ENCODE results near the gene PAFAH2.
"Not testable (repeated sequence)": the region's sequence is repeated elsewhere in the genome, so short reads cannot be mapped to it uniquely, and the experiment has no call there.

Gene PAFAH2

DNA sequence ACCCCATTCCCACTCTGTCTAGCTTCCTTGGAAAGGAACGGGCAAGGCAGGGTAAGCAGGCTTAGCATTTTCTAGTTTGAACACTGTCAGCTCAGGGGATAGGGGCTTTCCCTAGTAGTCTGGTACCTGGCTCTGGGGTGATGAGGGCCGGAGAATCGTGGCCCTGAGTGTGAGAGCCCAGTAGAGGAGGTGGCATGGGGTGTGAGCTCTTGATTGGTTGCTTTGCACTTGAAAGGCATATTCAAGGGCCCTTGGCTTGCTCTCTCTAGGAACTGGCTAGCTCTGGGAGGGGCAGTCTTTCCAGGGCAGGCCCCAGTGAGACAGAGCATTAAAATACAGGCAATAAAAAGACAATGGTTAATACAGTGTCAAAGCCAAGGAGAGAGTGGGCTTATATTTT lies 13.0 kb upstream of the PAFAH2 start:
- no peak for DNase-seq (ENCODE audit: low read depth)

DNA sequence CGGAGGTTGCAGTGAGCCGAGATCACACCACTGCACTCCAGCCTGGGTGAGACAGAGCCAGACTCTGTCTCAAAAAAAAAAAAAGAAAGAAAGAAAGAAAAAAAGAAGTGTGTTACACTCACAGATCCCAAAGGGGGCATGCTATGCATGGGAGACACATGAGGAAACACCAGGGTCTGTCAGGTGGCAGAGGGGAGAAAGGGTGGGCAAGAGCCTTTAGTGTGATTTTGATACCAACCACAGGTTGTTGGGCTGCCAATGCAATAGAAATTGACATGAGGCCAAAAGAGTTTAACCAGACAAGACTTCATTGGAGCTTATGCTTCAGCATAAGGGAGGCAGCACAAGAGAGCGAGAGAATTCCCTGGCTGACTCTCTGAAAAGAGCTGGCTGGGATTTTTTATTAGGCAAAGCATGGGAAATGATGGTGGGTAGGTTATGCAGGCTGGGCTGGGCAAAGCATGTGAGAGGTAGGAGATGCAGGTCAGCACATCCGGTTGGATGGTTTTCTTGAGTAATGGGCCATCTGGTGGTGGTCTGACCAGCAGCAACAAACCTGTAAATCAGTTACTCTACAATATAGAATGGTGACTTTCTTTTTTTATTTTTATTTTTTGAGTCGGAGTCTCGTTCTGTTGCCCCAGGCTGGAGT lies 12.1 kb upstream of the PAFAH2 start:
- no peak for DNase-seq (ENCODE audit: low read depth)

DNA sequence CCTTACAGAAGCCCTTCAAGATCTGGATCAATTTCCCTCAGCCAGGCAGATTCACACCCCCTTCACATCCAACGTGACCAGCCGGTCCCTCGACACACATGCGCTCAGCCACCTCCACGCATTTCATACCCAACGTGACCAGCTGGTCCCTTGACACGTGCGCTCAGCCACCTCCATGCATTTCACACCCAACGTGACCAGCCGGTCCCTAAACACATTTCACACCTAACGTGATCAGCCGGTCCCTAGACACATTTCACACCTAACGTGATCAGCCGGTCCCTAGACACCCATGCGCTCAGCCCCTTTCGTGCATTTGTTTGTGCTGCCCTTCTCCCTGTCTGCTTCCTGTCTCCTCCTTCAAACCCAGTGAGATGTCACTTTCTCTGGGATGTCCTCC lies 8.8 kb upstream of the PAFAH2 start:
- no peak for DNase-seq (ENCODE audit: low read depth)

DNA sequence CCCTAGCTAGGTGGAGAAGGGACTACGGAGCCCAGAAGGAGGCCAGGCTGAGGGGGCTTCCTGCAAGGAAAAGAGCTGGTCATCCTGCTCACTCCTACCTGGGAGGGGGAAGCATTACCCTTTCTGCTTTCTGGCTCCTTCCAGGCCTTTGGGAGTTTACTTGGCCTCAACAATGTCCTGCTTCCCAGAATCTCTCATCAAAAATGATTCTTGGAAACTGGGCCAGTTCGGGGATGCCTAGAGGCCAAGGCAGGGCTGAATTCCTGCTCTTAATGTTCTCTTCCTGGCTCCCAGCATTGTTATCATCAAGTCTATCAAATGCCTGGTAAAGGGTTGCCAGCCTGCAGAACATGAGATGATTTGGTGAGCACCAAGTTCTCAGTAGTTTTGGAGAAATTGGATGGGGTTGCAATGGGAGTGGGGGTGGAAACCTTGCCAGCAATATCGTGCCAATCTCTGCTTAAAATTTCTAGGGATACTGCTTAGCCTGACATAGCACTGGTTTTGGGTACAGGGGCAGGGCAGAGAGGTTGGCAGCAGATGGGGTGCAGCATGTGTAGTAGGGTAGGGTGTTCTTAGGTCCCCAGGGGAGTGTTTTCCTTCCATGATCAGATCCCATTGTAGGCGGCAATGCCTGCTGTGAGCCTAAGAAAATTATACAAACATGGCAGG lies 7.7 kb upstream of the PAFAH2 start:
- DNase-seq (ENCODE audit: low read depth) = no peak

DNA sequence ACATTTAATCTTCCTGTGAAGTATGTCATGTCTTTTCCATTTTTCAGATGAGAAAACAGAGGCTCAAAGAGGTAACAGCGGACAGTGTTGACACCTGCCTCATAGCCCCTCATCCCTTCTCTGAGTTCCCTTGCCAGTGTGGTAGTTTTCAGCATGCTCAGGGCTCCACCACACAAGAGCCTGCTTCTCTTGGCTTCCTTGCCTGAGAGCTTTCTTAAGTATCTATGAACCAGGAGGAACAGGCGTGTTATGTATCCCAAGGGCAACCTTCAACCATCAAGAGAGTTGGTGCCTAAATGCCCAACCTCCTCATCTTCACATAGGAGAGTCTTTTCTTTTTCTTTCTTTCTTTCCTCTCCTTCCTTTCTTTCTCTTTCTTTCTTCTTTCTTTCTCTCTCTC lies 5.9 kb upstream of the PAFAH2 start:
- no peak for DNase-seq (ENCODE audit: low read depth)

DNA sequence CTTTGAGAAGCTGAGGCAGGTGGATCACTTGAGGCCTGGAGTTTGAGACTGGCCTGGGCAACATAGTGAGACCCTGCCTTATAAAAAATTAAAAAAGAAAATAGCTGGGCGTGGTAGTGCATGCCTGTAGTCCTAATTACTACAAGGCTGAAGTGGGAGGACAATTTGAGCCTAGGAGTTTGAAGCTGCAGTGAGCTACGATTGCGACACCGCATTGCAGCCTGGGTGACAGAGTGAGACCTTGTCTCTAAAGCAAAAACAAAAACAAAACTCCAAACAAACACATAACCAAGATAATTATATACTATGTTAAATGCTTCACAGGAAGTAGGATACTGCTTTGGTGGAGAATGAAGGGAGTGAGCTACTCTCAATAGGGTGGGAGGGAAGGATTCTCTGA lies 5.4 kb upstream of the PAFAH2 start:
- DNase-seq (ENCODE audit: low read depth) = no peak

DNA sequence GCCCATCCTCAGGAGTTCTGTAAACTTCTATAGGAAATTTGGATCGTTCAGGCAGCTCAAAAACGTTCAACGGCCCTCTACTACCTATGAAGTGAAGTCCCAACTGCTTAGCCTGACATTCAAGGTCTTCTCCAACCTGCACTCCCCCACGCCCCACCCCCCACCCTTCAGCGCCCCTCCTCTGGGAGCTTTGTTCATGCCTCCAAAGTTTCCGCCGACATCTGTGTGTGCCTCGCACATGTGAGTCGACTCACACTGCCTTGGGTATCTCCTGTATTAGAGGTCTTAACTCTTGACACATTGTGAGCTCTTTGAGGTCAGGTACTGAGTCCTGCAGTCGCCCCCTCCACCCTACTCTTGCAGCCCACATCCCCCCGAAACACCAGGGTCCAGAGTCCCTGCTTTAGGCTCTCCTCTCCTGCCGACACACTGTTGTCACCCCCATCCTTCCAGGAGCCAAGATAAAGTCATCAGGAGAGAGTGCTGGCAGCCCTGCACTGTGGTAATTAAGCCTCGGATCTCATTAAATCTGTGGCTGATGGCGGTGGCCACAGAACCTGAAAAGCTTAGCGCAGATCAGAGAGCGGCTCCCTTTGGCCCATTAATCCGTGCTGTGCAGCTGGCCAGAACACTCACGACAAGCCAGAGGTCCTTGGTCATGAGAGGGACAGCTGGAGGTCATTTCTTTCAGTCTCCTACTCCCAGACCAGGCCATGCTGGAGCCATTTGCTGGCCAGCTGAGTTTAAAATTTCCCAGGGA lies 1.4 kb upstream of the PAFAH2 start:
- no peak for DNase-seq (ENCODE audit: low read depth)

DNA sequence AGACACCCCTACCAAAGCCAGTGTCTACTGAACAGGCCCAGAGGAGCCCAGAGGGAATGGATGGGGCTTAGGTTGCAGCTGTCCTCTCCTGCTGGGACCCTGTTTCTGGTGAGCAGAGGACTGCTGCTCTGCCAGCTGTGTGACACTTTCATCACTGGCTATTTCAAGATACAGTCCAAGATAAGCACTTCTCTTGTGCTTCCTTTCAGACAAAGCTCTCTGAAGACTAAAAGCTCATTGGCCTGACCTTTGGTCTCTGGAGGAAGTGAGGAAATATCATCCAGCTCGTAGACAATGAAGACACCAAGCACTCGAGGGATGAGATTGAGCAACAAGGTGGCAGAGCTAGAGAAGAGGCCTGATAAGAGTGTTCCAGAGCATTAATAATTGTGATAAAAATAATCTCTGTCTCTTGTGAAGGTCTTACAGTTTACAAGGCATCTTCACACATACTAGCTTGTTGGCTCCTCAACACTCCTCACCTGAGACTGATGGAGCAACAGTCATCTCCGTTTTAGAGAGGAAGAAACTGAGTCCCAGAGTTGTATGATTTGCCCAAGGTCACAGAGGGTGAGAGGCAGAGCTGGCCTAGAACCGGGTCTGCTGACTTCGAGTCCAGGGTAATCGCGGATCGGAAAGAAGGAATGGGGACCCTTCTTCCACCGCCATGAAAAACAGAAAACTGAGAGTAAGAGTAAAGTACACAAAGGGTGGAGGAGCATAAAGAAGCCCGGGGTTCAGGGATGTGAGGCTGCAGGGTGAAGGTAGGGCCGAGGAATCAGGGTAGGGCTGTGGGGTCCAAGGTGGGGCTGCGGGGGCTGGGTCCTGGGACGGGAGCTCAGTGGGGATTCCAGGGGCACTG lies 666 bp downstream of the PAFAH2 start:
- no peak for DNase-seq (ENCODE audit: low read depth)

DNA sequence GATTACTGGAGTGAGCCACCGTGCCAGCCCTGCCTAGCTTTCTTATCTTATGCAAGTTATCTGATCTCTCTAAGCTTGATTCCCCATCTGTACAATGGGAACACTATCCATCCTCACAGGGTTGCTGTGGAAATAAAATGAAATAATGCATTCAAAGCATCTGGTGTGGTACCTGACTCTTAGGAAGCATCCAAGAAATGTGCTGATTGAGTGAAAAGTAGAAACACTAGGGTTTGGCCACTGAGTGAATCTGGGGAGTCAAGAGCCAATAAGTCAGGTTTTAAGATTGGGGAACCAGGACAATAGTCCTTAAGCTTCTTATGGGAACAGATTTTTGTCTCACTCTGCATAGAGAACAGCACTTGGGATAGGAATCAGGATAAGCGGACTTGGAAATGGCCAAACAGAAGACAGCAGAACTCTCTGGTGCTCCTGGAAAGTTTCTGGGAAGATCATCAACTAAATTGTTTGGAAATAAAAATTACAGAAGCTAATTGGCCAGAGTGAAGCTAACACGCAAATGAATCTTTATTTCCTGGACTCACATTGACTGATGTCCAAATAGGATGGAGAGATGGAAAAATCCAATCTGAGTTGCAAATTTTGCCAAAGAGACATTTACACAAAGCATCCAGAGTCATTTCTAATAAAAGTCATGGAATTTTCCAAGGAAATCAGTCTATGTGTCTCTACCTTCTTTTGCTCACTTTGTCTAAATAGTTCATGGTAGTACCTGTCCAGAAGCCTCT lies 3.3 kb downstream of the PAFAH2 start:
- DNase-seq (ENCODE audit: low read depth) = no peak

DNA sequence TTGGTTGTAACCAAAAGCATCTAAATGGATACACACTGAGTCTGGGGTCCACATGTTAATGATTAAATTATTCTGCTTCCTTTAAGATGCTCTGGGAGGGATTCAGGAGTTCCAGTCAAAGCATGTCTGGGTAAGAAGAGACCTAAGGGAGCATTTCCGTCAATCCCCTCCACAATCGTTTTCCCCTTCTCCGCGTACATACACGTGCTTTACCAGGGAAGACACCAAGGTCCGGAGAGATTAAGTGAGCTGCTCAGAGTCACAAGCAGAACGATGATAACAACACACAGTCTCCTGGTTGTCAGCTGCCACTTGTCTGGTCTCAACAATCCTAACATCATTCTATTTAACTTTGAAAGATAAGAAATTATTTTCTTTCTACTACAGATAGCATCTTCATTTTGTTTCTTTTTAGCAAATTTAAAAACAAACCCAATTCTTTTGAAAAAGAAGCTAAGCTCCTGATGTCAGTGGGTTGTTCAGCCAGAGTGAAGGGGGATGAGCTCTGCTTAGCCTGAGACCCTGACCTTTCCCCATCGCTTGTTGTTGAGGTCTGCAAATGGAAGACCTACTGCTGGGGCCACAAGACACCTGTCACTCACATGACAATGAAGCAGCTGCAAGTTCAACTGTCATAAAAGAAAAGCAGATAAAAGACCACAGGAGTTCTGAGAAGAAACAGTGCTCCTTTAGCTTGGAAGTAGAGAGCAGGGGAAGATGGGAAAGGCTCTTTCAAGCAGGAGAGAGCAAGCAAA lies 4.5 kb downstream of the PAFAH2 start:
- no peak for DNase-seq (ENCODE audit: low read depth)

DNA sequence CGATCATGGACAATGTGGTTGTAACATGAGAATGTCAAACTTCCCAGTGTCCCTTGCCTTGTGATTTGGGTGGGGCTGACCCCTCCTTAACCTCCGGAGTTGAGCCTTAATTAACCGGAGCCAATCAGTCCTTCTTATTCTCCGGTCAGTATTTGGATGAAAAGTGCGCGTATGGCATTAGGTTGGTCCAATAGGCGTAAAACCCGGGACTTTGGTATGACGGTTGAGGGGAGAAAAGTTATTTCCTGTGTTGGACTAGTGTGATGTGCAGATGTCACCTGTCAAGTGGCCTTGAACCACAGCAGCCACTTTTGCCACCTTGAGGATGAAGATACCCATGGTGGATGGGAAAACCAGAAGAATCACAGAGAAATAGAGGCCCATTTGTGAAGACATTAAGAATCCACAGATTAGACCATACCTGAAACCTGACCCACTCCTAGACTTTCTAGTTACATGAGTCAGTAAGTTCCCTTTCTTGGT lies 5.1 kb downstream of the PAFAH2 start:
- DNase-seq (ENCODE audit: low read depth) = no peak

DNA sequence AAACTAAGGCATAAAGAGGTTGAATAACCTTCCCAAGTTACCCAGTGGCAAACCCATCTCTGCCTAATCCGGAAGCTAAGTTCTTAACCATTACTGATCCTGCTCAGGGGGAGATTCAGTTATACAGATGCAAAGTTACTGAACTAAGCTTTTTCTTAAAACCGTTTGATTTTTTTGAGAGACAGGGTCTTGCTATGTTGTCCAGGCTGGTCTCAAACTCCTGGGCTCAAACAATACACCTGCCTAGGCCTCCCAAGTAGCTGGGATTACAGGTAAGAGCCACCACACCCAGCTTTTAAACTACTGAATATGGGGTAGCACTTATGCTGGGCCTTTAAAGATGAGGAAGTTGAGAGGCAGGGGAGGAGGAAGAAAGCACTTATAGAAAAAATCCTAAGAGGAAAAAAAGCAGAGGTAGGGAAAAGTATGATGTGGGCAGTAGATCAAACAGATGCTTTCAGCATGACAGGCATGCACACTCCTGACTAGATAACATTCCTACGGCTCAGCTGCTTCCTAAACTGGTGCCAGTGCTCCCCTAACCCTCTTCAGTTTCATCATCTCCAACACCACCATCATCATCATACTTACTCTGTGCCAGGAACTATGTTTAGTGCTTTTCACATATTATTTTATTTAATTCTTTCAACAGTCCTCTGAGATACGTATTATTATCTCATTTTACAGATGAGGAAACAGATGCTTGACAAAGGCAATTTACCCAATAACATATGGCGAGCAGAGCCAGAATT lies 5.8 kb downstream of the PAFAH2 start:
- DNase-seq (ENCODE audit: low read depth) = no peak

DNA sequence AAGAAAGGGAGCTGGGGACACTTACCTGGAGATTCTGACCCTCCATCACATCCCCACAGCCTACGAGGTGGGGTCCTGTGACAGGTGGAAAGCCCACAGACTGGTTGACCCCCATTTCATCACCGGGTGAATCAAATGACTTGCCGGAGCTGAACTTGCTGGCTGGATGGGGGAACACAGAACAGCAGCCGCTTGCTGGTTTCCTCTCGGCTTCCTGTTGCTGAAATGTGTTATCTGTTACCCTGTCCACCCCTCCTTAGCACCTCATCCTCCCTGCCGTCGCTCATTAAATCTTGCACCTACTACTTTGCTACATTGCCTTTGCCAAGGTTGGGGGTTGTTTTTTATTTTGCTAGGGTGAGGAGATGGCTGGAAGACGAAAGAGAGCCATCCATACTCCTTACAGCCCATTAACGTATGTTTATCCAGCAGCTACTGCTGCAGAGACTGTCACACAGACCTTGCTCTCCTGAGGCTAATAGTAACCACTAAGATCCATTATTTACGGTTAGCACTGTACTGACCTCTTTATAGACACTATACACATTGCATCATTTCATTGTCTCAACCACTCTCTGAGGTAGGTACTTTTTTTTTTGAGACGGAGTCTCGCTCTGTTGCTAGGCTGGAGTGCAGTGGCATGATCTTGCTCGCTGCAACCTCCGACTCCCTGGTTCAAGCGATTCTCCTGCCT lies 7.0 kb downstream of the PAFAH2 start:
- DNase-seq (ENCODE audit: low read depth) = no peak

DNA sequence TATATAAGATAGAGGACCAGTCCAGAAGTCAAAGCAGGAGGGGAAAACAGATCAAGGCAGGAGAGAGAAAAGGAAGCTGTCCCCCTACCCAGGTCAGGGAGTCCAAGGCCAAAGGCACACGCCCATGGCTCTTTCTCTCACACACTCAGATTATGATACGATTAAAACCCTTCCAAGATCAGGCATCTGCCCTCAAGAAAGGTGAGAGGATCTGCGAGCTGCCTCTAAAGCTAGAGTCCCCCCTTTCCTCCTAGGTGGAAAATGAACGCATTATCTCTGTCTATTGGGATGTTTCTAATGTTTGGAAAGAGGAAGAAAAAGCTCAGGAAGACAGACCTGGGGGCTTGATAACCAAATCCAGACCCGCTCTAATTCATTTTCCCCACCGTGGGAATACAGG lies 7.6 kb downstream of the PAFAH2 start:
- DNase-seq (ENCODE audit: low read depth) = no peak

DNA sequence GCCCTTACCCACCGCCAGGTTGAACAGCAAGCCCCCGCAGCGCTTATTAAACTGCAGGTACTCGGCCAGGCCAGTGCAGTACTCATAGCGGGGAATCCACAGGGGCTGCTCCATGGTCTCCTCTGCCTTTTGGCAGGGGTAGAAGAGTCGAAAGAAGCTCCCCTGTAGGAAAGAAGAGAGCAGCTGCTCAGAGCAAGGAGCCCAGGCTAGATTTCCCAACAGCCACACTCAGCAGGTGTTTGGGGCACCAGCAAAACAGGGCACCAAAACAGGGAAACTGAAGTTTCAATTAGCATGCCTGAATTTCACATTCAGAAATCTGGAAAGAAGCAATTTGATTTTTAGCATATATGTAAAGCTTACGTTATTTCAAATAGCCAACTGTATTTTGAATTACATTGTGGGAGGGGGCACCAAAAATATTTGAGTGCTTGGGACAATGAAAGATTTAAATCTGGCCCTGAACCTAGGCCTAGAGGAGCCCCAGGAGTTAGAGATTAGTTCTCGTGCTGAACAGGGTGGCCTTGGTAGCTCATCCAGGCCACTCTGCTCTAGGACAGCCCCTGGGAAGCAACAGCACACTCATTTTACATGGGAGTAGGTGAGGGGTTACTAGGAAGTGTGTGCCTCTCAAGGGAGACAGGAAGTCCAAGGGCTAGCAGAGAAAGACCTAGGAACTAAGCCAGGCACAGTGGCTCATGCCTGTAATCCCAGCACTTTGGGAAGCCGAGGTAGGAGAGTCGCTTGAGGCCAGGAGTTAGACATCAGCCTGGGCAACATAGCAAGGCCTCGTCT lies 8.2 kb downstream of the PAFAH2 start:
- no peak for DNase-seq (ENCODE audit: low read depth)

DNA sequence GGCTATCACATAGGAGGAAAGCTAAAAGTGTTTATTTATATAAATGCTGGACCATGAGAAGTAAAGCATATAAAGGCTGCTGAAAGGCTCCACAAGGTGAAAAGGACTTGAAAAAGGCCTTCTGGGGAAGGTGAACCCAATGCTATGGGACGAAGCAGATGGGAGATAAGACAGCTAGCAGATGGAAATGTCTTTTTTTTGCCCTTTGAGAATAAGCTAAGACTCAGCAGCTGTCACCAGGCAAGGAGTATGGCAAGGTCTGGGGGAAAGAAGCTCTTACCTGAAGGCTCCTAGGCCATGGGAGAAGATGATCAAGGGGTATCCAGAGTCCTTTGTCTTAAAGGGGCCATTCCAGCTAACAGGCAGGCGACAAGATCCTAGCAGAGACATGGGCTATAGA lies 9.9 kb downstream of the PAFAH2 start:
- DNase-seq (ENCODE audit: low read depth) = no peak

DNA sequence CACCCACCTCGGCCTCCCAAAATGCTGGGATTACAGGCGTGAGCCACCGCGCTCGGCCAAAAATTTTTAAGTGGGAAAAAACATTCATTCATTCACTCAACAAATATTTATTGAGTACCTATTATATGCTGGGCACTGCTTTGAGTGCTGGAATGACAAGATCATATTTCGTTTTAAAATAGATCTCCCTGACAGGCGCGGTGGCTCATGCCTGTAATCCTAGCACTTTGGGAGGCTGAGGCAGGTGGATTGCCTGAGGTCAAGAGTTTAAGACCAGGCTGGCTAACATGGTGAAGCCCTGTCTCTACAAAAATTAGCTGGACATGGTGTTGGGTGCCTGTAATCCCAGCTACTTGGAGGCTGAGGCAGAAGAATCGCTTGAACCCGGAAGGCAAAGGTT lies 11.1 kb downstream of the PAFAH2 start:
- DNase-seq (ENCODE audit: low read depth) = not testable (repeated sequence)

DNA sequence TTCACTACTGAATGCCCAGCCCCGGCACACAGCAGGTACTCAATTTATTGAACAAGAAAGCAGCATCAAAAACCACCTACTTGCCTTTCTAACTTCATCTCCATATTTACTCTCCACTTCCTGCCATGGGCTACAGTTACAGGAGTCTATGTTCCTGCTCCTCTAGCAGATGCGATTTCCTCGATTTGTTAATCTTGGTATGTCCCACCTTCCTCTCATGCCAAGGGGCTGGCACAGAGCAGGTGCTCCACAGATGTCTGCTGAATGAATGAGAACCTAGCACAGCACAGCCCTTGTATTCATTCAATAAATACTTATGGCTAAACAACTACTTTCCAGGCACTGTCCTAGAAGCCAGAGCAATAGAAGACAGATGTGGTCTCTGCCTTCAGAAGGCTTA lies 12.2 kb downstream of the PAFAH2 start:
- no peak for DNase-seq (ENCODE audit: low read depth)

DNA sequence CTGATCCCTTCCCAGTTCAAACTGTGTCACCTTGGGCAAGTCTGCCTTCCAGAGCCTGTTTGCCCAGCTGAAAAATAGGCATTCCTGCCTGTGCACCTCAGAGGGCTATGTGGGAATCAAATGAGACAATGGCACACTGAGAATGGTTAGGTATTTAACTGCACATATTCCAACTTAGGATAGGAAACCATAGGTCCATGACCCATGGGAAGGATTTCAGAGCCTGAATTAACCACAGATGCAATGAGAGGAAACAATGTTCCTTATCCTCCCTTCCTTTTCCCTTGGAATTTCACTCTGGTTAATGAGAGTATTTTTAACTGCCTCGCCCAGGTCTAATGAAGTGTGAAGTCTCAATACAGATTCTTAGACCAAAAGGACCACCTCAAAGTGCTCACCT lies 12.7 kb downstream of the PAFAH2 start:
- DNase-seq (ENCODE audit: low read depth) = no peak

Data from stimulated activated CD8-positive, alpha-beta memory T cell treated with anti-CD3 and anti-CD28 coated beads, Interleukin-15, amount 100 ng/mL, for 24 hours (primary cell).